GM21367 (cell line): ENCODE data around the gene AWAT2.

Source experiments
- ATAC-seq: cut with Tn5 transposase; IDR thresholded peaks from one replicate; pipeline ENCODE4 v1.9.1; 2021; ENCODE audit not compliant: unreplicated experiment

Gene AWAT2

DNA sequence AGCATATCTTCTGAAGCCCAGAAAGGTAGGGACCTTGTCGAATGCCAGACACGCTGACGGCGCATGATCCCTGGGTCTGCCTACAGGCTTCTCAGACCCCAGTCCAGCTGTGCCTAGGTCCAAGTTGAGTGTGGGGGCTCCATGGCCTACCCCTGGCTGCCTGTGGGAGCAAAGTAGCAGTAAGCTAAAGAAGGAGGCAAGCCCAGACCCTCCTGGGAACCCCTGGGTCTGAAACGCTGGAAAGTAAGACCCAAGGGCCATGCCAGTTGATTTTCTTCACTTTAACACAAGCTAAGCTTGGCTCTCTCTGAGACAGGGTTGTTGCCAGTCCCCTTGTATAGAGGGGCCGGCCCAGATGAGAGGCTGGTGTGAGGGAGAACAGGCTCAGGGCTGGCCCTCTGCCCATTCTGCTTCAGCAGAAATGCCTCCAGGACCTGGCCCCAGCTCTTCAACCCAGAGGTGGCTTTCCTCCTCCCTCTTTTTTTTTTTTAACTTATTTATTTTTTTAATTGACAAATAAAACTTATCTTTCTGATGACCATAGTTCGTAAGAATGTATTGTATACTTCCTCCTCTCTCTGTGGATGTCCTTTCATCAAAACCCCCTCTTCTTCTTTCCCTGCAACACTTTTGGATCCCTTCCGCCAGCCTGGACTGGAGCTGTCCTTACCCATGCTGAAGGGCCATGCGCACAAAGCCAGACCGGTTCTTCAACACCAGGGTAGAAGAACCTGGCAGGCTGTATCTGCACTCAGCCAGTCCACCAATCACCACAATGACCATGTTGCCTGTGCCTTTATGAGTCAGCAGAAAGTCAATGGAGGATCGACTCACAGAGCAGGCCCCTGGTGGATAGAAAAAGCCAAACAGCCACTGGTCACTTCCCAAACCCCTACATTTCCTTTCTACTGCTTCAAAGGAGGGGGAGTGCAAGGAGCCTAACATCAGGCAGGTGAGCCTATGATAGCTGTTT lies 7.1 kb downstream of the AWAT2 start:
- ATAC-seq = no peak

DNA sequence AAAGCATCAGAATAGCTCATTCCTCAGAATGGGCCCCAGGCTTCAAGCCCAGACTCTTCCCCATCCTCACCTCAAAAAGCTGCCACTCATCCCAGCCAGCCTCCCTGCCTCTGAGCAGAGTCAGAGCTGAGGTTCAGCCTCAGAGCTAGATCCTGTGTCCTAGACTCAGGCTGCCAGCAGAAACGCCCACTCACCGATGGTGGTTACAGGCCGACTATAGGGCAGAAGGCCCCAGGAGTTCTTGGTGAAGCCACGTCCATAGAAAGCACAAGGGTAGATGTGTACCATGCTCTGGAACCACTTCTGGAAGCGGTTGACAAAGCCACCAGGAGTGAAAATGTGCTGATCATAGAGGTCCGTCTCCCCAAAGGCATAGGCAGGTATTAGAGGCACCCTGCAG lies 7.7 kb downstream of the AWAT2 start:
- no peak for ATAC-seq

DNA sequence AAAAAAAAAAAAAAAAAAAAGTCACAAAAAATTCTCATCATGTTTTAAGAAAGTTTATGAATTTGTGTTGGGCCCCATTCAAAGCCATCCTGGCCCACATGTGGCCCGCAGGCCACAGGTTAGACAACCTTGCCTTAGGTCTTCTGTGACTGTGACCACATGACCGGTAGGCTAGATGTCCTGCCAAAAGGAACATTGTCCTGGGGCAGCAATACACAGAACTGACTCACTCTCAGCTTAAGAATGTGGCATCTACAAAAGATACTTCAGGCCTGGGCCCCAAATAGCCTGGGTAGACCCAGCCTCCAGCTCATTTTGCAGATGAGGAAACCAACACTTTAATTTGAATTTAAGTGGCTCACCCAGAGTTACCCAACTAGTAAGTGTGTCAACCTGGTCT lies 10.0 kb downstream of the AWAT2 start:
- no peak for ATAC-seq

DNA sequence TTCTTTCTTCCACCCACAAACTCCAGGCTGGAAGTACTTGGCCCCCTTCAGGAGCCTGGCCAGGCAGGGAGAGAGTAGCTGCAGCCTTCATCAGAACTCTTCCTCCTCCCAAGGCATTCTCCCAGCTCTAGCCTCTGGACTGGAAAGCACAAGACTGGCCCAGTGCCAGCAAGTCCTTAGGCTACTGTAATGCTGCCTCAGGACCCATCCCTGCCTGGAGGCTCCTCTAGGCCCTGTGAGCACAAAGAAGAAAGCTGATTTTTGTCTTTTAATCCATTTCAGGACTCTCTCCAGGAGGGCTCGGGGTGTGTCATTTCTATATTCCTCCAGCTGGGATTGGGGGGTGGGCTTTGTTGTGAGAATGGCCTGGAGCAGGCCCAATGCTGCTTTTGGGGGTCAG lies 10.8 kb downstream of the AWAT2 start:
- no peak for ATAC-seq

DNA sequence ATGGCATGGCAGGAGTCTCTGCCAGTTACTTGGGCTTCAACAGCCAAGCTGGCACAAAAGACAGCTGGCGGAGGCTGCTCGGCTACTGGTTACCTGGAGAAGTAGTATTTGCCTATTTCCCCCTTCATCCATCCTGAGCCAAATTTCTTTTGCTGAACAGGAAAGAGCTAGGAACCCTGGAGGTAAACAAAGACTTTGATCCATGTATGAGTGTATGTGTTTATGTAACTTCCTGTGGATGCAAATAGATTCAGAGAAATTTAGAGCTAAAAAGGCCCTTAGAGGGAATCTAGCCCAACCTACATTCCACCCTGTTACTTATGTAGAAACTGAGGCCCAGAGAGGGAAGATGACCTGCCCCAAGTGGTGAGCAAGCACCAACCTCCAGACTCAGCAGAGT lies 11.2 kb downstream of the AWAT2 start:
- ATAC-seq = no peak

DNA sequence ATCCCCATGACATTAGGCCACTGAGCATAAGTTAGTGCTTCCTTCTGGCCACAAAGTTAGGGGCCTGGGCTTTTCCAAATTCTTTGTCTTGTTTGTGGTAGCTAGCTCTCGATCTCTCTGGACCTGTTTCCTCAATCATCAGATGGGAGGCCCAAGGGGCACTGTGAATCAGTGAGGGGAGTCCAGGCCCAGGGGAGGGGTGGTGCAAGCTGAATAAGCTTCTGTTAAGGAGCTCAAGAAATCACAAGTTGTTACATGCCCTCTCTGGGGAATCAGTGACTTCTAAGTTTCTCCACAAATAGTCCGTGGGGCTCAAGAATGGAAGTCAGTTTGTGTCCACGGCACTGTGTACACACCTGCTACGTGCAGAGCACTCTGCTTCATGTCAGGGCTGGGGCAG lies 15.1 kb downstream of the AWAT2 start:
- no peak for ATAC-seq

DNA sequence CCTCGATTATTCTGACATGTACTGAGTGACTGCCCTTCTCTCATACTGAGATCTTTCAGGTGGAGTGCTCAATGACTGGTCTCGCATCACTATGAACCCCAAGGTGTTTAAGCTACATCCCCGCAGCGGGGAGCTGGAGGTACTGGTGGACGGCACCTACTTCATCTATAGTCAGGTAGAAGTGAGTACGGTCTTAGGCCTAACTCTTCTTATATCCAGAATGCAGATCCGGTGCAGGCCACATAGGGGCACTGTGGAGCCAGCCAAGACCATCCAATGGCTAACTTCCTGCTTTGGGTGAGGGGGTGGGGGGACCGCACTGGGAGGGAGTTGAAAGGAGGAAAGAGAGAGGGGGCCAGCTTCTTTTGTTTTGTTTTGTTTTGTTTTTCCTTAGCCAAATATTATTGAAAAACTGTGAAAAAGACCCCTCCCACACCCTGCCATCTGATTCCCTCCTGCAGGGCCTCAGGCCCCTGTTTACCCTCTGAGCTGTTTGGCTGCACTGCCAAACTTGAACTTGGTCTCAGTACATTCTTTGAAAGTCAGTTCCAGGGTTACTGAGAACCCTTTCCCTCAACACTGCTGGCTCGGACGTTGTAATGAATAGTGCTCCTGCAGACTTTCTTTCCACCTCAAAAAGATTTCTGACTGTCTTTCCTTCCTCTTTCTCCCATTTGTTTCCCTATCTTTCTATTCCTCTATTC lies 16.2 kb downstream of the AWAT2 start:
- ATAC-seq = no peak

DNA sequence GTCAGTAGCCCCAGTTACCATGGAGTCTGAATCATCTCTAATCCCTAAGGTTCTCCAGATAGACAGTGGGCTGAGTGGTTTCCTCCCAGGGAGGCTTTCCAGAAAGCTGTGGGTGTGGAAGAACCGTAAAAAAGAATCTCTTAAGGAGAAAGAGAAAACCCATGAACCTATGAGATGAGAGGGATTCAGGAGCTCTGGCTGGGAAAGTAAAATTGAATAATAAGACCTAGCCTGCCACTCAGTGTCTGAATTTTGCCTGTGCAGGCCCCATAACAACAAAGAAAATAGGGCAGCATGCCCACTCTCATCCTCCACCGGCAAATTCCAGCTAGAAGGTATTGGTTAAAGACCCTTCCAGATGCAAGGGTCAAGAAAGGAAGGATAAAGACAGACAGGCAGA lies 16.9 kb downstream of the AWAT2 start:
- ATAC-seq = no peak

DNA sequence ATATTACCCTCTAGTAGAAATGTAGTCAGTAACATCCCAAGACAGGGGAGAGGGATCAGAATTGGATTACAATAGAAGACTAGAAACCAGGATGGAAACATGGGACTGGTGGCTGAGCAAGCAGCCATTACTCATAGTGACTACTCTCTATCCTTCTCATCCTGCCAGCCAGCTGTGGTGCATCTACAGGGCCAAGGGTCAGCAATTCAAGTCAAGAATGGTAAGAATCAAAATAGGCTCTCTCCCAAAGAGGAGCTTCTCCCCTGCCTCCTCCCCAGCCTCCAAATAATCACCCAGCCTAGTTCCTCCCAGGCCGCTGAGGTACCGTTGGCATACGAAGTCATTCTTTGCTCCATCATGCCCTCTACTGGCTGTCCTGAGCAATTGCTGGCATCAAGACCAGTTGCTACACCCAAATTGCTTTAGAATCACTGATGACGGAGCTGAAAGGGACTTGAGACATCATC lies 19.4 kb downstream of the AWAT2 start:
- no peak for ATAC-seq

DNA sequence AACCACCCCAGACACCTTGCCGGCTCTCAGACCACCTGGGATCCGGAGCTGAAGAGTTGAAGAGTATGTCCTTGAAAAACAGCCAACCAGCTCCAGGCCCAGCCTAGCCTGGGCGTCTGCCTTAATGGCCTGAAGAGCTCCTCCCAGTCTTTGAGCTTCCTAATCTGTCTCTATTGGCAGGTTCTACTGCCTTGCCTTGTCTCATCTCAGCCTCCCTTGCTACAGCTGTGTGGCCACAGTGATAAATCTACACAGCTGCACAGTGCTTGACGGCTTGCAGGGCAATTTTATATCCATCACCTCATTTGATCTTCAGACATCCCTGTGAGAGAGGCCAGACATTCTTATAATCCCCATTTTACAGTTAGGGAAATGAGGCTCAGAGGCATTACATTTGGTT lies 19.9 kb downstream of the AWAT2 start:
- no peak for ATAC-seq

DNA sequence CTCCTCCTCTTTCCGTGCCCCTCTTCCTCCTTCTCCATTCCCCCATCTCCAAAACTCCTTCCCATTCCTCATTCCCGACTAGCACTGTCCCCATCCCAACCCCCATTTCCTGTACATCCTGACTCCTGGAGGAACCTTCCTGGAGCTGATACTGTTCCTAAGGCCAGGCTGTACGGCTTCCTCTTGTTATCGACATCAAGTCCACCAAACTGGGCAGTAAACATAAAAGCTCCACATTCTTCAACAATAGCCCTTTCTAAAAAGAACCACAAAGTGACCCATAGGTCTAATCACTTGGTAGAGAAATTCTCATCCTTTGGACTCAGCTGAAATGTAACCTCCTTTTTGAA lies 22.9 kb downstream of the AWAT2 start:
- ATAC-seq = no peak

DNA sequence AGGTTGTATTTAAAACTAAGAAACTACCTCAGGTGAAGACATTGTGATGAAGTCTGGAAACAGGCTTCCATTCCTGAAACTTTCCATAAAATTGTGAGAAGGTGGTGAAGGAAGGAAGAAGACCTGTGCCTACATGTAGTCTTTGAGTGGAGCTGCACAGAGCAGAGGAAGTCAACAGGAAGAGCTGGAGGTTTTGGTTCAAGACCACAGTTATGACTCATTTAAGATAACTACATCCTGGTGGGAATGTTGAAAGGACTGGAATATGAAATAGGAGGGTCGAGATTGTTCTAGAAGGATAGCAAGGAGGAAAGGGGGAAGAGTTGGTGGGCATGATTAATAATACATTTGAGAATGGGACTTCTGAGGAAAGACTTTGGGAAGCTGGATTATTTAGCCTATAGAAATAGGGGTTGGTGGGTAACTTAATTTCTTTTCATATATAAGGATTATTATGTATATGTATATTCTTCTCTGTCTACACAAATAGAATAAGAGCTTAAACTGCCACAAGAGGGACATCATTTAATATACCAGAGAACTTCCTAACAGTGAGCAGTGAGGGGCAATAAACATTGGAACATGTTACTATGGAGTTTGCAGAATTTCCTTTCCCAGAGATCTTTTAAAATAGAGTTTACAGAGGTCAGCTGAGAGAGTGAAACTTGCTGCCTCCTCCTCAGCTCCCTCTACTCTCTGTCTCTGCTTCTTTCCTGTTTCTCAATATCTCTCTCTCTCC lies 23.5 kb downstream of the AWAT2 start:
- no peak for ATAC-seq

DNA sequence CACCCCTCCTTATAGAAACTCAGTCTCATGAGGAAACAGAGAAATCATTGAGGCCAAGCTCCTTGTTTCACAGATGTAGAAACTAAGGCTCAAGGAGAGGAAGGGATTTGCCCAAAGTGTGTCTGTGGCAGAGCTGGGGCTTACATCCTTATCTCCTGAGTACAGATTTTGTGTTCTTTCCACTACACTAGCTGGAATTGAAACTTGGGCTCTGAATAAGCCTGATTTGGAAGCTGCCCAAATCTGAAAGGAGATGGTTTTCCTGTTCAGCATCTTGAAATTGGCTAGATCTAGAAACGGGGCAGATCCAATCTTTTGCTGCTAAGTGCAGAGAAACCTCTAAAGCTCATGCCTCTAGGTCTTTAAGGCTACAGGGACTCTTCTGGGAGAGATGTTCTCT lies 24.3 kb downstream of the AWAT2 start:
- no peak for ATAC-seq

DNA sequence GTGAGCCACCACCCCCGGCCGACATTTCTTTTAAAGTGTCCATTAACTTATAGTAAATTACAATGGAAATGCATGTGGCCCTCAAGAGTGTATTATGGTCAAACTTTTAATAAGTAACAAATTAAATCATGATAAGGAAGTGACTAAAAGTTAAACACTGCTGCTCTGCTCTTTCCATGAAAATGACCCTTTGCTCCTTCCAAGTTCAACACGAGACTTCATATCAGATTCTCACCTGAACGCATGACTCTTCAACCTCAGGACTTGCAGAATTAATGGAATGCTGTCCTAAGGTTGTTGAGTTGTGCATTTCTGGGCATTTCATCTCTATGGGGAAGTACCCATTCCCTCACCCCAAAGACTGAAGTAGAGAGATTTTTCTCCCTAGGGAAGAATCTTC lies 27.1 kb downstream of the AWAT2 start:
- no peak for ATAC-seq

DNA sequence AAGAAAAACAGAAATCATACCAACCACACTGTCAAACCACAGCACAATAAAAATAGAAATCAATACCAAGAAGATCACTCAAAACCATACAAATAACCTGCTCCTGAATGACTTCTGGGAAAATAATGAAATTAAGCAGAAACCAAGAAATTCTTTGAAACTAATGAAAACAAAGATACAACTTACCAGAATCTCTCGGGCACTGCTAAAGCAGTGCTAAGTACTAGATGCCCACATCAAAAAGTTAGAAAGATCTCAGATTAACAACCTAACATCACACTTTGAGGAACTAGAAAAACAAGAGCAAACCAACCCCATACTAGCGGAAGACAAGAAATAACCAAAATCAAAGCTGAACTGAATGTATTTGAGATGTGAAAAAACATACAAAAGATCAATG lies 33.2 kb downstream of the AWAT2 start:
- ATAC-seq = no peak

DNA sequence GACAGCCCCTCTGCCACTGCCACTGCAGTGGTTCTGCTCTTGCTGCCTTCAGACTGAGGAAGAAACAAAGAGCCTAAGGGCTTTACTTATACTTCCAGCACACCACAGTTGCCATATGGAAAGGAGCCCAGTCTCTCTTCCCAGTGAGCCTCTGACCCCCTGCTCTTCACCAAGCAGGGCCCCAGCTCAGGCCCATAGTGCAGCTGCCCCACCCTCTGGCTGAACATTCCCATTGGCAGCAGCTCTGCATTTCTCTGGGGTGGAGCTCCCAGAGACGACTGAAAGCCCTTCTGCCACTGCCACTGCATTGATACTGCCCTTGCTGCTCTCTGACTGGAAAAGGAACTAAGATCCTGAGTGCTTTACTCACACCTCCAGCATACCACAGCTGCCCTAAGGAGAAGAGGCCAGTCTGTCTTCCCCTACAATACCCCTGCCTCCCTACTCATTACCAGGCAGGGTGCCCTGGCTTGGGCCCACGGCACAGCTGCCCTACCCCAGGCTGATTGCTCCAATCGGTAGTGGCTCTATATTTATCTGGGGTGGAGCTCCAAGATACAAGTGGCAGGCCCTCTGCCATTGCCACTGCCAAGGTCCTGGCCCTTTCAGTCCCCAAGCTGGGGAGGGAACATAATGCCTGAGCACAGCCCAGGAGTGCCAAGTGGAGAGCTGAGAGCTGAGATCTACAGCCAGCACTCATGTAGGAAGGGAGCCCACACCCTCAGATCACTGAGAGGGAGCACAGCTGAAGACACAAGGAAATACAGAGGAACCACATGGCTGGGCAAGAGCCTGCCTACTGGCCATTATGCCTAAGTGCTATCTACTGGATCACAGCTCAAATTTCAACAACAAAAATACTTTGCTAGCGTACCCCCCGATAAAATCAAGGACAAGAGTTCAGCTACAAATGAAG lies 36.0 kb downstream of the AWAT2 start:
- ATAC-seq = no peak

DNA sequence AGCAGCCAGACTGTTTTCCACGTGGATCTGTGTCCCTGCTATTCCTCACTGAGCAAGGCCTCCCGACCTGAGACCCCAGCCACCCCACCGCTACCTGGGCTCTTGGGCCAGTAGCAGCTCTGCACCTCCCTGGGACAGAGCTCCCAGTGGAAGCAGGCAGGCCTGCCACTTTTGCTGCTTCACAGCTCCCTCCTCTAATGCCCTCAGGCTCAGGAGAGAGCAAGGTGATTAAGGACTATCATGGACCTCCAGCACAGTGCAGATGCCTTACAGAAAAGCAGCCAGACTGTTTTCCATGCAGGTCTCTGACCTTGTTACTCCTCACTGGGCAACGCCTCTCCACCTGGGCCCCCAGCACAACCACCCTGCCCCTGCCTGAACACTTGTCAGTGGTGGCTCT lies 37.0 kb downstream of the AWAT2 start:
- ATAC-seq = no peak

DNA sequence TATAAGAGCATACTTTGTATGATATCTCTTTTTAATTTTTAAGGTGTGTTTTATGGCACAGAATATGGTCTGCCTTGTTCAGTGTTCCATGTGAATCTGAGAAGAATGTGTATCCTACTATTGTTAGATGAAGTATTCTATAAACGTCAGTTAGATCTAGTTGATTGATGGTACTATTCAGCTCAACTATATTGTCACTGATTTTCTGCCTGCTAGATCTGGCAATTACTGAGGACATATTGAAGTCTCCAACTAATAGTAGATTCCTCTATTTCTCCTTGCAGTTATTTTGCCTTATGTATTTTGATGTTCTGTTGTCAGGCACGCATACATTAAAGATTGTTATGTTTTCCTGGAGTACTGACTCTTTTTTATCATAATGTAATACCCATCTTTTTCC lies 39.8 kb downstream of the AWAT2 start:
- ATAC-seq = no peak

DNA sequence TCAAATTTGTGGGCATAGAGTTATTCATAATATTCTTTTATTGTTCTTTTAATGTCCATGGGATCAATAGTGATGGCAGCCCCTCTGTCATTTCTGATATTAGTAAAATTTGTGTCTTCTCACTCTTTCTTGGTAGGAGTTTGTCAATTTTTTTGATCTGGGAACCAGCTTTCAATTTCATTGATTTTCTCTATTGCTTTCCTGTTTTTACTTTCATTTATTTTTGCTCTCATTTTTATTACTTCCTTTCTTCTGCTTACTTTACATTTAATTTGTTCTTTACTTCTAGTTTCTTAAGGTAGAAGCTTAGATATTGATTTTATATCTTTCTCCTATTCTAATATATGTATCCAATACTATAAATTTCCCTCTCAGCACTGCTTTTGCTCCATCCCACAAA lies 40.7 kb downstream of the AWAT2 start:
- ATAC-seq = no peak

DNA sequence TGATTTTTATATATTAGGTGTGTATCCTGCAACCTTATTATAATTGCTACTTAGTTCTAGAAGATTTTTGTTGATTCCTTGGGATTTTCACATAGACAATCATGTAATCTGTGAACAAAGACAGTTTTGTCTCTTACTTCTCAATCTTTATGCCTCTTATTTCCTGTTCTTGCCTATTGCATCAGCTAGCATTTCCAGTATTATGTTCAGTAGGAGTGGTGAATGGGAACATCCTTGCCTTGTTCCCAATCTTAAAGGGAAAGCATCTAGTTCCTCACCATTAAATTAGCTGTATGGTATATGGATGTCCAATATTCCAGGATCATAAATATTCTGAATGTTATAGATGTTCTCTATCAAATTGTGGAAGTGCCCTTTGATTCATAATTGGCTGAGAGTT lies 41.8 kb downstream of the AWAT2 start:
- no peak for ATAC-seq
